Measurements from ENCODE around the gene UBR4.

UBR4 gene

GRCh38 chr1:19032701-19033514 is 177.2 kb downstream of the UBR4 start:
- peaks cover 1% of the 10 kb centered on the region for H3K4me1 Mint-ChIP-seq
- H3K9me3 Mint-ChIP-seq: no peaks in the 10 kb centered on the region
- DNase-seq: no peak
- CTCF ChIA-PET: no interaction called here
- peaks cover 53% of the 10 kb centered on the region for H3K27me3 Mint-ChIP-seq
- H3K36me3 Mint-ChIP-seq: no peaks in the 10 kb centered on the region
- H3K27ac Mint-ChIP-seq: no peak overlapping the region
- no peak overlapping the region for H3K4me3 Mint-ChIP-seq

GRCh38 chr1:19032413-19032695 is 177.7 kb downstream of the UBR4 start:
- H3K4me1 Mint-ChIP-seq: peaks cover 4% of the 10 kb centered on the region
- no peaks in the 10 kb centered on the region for H3K9me3 Mint-ChIP-seq

GRCh38 chr1:19029191-19030085 is 180.6 kb downstream of the UBR4 start:
- Mint-ChIP-seq H3K27ac (no peak overlapping the region), H3K27me3 (peaks cover 51% of the 10 kb centered on the region), H3K4me1 (peaks cover 4% of the 10 kb centered on the region), H3K4me3 (no peak overlapping the region), H3K9me3 (no peaks in the 10 kb centered on the region), H3K36me3 (no peaks in the 10 kb centered on the region)
- CTCF ChIA-PET: no interaction called here
- no peak for DNase-seq

More at GRCh38 chr1:19032413-19032695, 177.7 kb downstream of the UBR4 start:
- Mint-ChIP-seq H3K36me3 (no peaks in the 10 kb centered on the region), H3K4me3 (no peak overlapping the region), H3K27me3 (peaks cover 56% of the 10 kb centered on the region), H3K27ac (no peak overlapping the region)
- CTCF ChIA-PET: no interaction called here
- DNase-seq: no peak

GRCh38 chr1:19028546-19029129 is 181.4 kb downstream of the UBR4 start:
- Mint-ChIP-seq H3K4me3 (no peak overlapping the region), H3K36me3 (no peaks in the 10 kb centered on the region), H3K4me1 (peaks cover 4% of the 10 kb centered on the region), H3K27me3 (peaks cover 51% of the 10 kb centered on the region), H3K27ac (no peak overlapping the region), H3K9me3 (no peaks in the 10 kb centered on the region)
- DNase-seq: no peak
- CTCF ChIA-PET: no interaction called here

- Mint-ChIP-seq H3K36me3 (no peaks in the 10 kb centered on the region), H3K4me3 (no peak overlapping the region), H3K27ac (no peak overlapping the region), H3K27me3 (peaks cover 51% of the 10 kb centered on the region), H3K9me3 (no peaks in the 10 kb centered on the region), H3K4me1 (peaks cover 4% of the 10 kb centered on the region)
- CTCF ChIA-PET: no interaction called here
- no peak for DNase-seq
Observed at GRCh38 chr1:19028110-19028509, 182.0 kb downstream of the UBR4 start.
